Cerebellar nuclear complex (tissue), 1 donor: ENCODE results near the gene KCNA2.
A peak's percentile ranks its signal among the peaks of the same experiment; 100 is the strongest.

Source experiments
- DNase-seq, 2 experiments: peaks; one replicate each; lab custom pipeline; 2025; lab: John Stamatoyannopoulos, UW

KCNA2 gene

GRCh38 chr1:110605901-110606656 lies at the start of gene KCNA2:
Gene KCNA2, minus strand, starts transcription at chr1:110606358. Its CDS starts 1,576 bp downstream, at chr1:110604782.
- peak in 1 of 2 experiments; percentile 30 for DNase-seq

GRCh38 chr1:110650609-110651008 lies 44.5 kb upstream of the KCNA2 start:
- no peak for DNase-seq

GRCh38 chr1:110648417-110648816 lies 42.3 kb upstream of the KCNA2 start:
- no peak for DNase-seq

- no peak for DNase-seq
Observed at GRCh38 chr1:110647254-110647891, 41.2 kb upstream of the KCNA2 start.

- no peak for DNase-seq
Observed at GRCh38 chr1:110645821-110646735, 39.9 kb upstream of the KCNA2 start.

- no peak for DNase-seq
Observed at GRCh38 chr1:110645211-110645610, 39.1 kb upstream of the KCNA2 start.

GRCh38 chr1:110643879-110644472 lies 37.8 kb upstream of the KCNA2 start:
- no peak for DNase-seq

GRCh38 chr1:110639724-110640386 lies 33.7 kb upstream of the KCNA2 start:
- no peak for DNase-seq

GRCh38 chr1:110638556-110638955 lies 32.4 kb upstream of the KCNA2 start:
- DNase-seq, result no peak

GRCh38 chr1:110638058-110638457 lies 31.9 kb upstream of the KCNA2 start:
- no peak for DNase-seq

GRCh38 chr1:110637475-110637874 lies 31.3 kb upstream of the KCNA2 start:
- DNase-seq, result no peak

GRCh38 chr1:110636149-110636935 lies 30.2 kb upstream of the KCNA2 start:
- no peak for DNase-seq

- no peak for DNase-seq
Observed at GRCh38 chr1:110635434-110635833, 29.3 kb upstream of the KCNA2 start.

GRCh38 chr1:110634455-110635311 lies 28.5 kb upstream of the KCNA2 start:
- no peak for DNase-seq

GRCh38 chr1:110634086-110634454 lies 27.9 kb upstream of the KCNA2 start:
- no peak for DNase-seq

- DNase-seq, result no peak
Observed at GRCh38 chr1:110633646-110634030, 27.5 kb upstream of the KCNA2 start.

GRCh38 chr1:110631836-110632620 lies 25.9 kb upstream of the KCNA2 start:
- DNase-seq, result no peak

- DNase-seq, result peak in 1 of 2 experiments; percentile 45
Observed at GRCh38 chr1:110630839-110631663, 24.9 kb upstream of the KCNA2 start.
